Keratinocyte (primary cell): ENCODE results near the gene SETD4.
"Not testable (repeated sequence)": the region's sequence is repeated elsewhere in the genome, so short reads cannot be mapped to it uniquely, and the experiment has no call there.

Experiments used
- EZH2 ChIP-seq: IDR thresholded peaks from one replicate; pipeline ENCODE4 v1.6.1; 2012; ENCODE audit warnings: inconsistent platforms, mild to moderate bottlenecking, low read length, moderate library complexity
- TF ChIP-seq, protein P1 (sequence below), 3 experiments: IDR thresholded peaks in 1 of 3; conservative IDR thresholded peaks in 1 of 3; optimal IDR thresholded peaks in 1 of 3; 2 replicates in 2 of 3; 3 replicates in 1 of 3; pipeline versions ENCODE3 to v1.5.1; 2011; ENCODE audit warnings: low read length in 3 of 3, mild to moderate bottlenecking in 3 of 3, moderate library complexity in 2 of 3, control low read depth in 1 of 3, inconsistent platforms in 1 of 3; ENCODE audit not compliant: insufficient read depth in 2 of 3; ENCODE audit errors: extremely low read depth in 1 of 3

DNA sequence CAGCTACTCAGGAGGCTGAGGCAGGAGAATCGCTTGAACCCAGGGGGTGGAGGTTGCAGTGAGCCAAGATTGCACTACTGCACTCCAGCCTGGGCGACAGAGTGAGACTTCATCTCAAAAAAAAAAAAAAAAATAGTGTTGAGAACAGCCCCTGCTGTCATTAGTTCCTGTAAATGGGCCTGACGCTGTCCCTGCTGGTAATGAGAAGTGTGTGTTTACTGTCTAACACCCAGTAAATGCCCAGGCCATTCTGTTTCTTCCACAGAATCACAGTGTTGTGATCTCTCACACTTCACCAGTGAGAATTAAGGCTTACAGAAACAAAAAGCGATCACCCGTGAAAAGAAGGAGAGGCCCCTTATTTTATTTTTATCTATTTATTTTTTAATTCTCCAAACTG lies 13.6 kb upstream of the SETD4 start:
- not testable (repeated sequence) for TF ChIP-seq EZH2
- TF ChIP-seq, protein P1, sequence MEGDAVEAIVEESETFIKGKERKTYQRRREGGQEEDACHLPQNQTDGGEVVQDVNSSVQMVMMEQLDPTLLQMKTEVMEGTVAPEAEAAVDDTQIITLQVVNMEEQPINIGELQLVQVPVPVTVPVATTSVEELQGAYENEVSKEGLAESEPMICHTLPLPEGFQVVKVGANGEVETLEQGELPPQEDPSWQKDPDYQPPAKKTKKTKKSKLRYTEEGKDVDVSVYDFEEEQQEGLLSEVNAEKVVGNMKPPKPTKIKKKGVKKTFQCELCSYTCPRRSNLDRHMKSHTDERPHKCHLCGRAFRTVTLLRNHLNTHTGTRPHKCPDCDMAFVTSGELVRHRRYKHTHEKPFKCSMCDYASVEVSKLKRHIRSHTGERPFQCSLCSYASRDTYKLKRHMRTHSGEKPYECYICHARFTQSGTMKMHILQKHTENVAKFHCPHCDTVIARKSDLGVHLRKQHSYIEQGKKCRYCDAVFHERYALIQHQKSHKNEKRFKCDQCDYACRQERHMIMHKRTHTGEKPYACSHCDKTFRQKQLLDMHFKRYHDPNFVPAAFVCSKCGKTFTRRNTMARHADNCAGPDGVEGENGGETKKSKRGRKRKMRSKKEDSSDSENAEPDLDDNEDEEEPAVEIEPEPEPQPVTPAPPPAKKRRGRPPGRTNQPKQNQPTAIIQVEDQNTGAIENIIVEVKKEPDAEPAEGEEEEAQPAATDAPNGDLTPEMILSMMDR (optimal IDR thresholded peaks at IDR 0.05 in 1 of 3, IDR thresholded peaks at IDR 0.05 in 1 of 3, conservative IDR thresholded peaks at IDR 0.05 in 1 of 3; ENCODE audit: extremely low read depth in 1 of 3, insufficient read depth in 2 of 3, low read length in 3 of 3), result not testable (repeated sequence)
